ENCODE results near the gene THADA.

Gene THADA

GRCh38 chr2:43323857-43324256 is 272.0 kb downstream of the THADA start:
- TF ChIP-seq, protein P1, sequence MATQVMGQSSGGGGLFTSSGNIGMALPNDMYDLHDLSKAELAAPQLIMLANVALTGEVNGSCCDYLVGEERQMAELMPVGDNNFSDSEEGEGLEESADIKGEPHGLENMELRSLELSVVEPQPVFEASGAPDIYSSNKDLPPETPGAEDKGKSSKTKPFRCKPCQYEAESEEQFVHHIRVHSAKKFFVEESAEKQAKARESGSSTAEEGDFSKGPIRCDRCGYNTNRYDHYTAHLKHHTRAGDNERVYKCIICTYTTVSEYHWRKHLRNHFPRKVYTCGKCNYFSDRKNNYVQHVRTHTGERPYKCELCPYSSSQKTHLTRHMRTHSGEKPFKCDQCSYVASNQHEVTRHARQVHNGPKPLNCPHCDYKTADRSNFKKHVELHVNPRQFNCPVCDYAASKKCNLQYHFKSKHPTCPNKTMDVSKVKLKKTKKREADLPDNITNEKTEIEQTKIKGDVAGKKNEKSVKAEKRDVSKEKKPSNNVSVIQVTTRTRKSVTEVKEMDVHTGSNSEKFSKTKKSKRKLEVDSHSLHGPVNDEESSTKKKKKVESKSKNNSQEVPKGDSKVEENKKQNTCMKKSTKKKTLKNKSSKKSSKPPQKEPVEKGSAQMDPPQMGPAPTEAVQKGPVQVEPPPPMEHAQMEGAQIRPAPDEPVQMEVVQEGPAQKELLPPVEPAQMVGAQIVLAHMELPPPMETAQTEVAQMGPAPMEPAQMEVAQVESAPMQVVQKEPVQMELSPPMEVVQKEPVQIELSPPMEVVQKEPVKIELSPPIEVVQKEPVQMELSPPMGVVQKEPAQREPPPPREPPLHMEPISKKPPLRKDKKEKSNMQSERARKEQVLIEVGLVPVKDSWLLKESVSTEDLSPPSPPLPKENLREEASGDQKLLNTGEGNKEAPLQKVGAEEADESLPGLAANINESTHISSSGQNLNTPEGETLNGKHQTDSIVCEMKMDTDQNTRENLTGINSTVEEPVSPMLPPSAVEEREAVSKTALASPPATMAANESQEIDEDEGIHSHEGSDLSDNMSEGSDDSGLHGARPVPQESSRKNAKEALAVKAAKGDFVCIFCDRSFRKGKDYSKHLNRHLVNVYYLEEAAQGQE (IDR thresholded peaks at IDR 0.05; ENCODE audit: insufficient read depth in 1 of 2, low read depth in 2 of 2, low read length in 2 of 2), result no peak
- TF ChIP-seq SIN3A (IDR thresholded peaks at IDR 0.05; ENCODE audit: borderline replicate concordance, insufficient read depth, low read length), result no peak
- no peak for TF ChIP-seq POLR2AphosphoS5 (IDR thresholded peaks at IDR 0.05; ENCODE audit: low read depth, low read length)

- TF ChIP-seq, protein P1 (IDR thresholded peaks at IDR 0.05; ENCODE audit: insufficient read depth in 1 of 2, low read depth in 2 of 2, low read length in 2 of 2), result no peak
These were observed 274.4 kb downstream of the THADA start for GRCh38 chr2:43321446-43321845.

DNA sequence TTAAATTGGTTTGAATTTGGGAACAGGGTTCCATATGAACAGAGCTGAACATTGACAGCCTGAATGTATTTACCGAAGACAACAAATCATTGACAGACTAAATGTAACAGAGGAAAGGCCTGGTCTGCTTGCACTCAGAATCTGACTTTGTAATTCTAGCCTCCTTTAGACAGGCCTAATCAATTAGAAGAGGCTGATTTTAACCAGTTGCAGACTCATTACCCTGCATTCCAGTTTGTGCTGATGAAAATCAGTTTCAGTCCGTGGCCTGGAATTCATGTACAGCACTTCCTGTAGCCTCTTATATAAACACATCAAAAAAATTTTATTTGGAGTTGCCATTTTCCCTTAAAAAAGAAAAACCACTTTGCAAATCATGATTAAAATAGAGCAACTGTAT is 276.3 kb downstream of the THADA start:
- TF ChIP-seq POLR2AphosphoS5 (IDR thresholded peaks at IDR 0.05; ENCODE audit: low read depth, low read length), result no peak
- TF ChIP-seq, protein P1 (IDR thresholded peaks at IDR 0.05; ENCODE audit: insufficient read depth in 1 of 2, low read depth in 2 of 2, low read length in 2 of 2), result no peak
- TF ChIP-seq FOXP2 (optimal IDR thresholded peaks at IDR 0.05; ENCODE audit: borderline replicate concordance, extremely low read depth, extremely low read length, insufficient read depth), result no peak
- no peak for TF ChIP-seq SIN3A (IDR thresholded peaks at IDR 0.05; ENCODE audit: borderline replicate concordance, insufficient read depth, low read length)
- no peak for TF ChIP-seq TAF1 (IDR thresholded peaks at IDR 0.05; ENCODE audit: borderline replicate concordance, insufficient read depth, low read length)

DNA sequence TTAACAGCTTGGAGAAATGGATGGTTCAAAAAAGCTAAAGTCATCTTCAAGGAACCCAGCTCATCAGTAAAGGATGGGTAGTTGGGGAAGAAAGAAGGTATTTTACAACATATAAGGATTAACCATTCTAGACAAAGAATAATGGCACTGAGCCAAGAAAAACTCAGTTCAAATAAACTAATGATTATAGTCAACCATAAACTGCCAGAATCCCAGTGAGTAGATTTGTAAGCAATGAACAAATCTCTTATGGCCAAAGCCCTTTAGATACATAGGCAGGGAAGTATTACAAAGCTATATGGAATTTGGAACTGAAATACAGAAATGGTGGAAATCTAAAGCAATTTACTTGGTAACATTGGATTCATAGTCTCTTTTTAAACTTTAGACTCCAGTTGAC is 277.0 kb downstream of the THADA start:
- TF ChIP-seq FOXP2 (optimal IDR thresholded peaks at IDR 0.05; ENCODE audit: borderline replicate concordance, extremely low read depth, extremely low read length, insufficient read depth) (no peak), SIN3A (IDR thresholded peaks at IDR 0.05; ENCODE audit: borderline replicate concordance, insufficient read depth, low read length) (no peak), POLR2AphosphoS5 (IDR thresholded peaks at IDR 0.05; ENCODE audit: low read depth, low read length) (no peak), TAF1 (IDR thresholded peaks at IDR 0.05; ENCODE audit: borderline replicate concordance, insufficient read depth, low read length) (no peak)
- TF ChIP-seq, protein P1 (IDR thresholded peaks at IDR 0.05; ENCODE audit: insufficient read depth in 1 of 2, low read depth in 2 of 2, low read length in 2 of 2), result no peak

- TF ChIP-seq FOXP2 (optimal IDR thresholded peaks at IDR 0.05; ENCODE audit: borderline replicate concordance, extremely low read depth, extremely low read length, insufficient read depth) (no peak), SIN3A (IDR thresholded peaks at IDR 0.05; ENCODE audit: borderline replicate concordance, insufficient read depth, low read length) (no peak), TAF1 (IDR thresholded peaks at IDR 0.05; ENCODE audit: borderline replicate concordance, insufficient read depth, low read length) (no peak), POLR2AphosphoS5 (IDR thresholded peaks at IDR 0.05; ENCODE audit: low read depth, low read length) (no peak)
- TF ChIP-seq, protein P1 (IDR thresholded peaks at IDR 0.05; ENCODE audit: insufficient read depth in 1 of 2, low read depth in 2 of 2, low read length in 2 of 2), result no peak
These were observed 278.2 kb downstream of the THADA start for GRCh38 chr2:43317680-43318079.
